ENCODE measurements around the gene STOML1. TPM values are rescaled to one million over a fixed set of nuclear protein-coding genes. Genes with fewer than 3 reads are reported as not detected.

The STOML1 gene
- polyA plus RNA-seq, 1 donor (not counting 4 experiments of a cell fraction or from before 2014, with no cell fraction given), result 7.0 TPM

DNA sequence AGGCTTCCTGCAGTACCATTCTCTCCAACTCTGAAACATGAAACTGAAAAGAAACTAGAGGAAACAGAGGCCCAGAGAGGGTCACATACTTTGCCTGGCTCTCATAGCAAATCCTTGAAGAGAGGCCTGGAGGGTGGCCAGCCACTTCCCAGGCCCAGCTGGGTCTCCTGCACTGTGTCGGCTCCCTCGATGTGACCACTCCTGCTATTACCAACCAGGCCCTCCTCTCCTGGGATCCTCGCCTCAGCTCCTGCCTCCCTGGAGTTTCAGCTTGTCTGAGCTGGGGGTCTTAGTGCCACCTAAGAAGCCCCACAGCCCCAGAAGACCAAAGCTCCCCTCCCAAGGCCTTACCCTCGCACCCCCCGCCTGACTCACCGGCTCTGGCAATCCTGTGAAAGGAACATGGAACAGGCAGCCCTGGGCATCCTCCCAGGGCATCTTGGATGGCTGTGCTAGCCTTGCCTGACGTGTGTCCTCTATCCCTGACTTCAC lies 61.3 kb downstream of the STOML1 start:
- H3K36me3 ChIP-seq (ENCODE audit: control insufficient read depth in 2 of 2, extremely low read depth in 1 of 2, insufficient read depth in 2 of 2, low read length in 2 of 2), result no peaks in the 10 kb centered on the region
- H3K27ac ChIP-seq (ENCODE audit: control insufficient read depth, insufficient read depth, low read length), result no peak overlapping the region
- DNase-seq (ENCODE audit: low read depth, low spot score), result no peak
- no peak overlapping the region for H3K9ac ChIP-seq (ENCODE audit: control insufficient read depth, extremely low read depth, insufficient read depth, low read length)
- no peak overlapping the region for H3K4me2 ChIP-seq (ENCODE audit: control insufficient read depth, extremely low read depth, insufficient read depth, low read depth, low read length)
- H3K9me3 ChIP-seq (ENCODE audit: control insufficient read depth, low read depth, low read length), result no peaks in the 10 kb centered on the region
- TF ChIP-seq, protein P1, sequence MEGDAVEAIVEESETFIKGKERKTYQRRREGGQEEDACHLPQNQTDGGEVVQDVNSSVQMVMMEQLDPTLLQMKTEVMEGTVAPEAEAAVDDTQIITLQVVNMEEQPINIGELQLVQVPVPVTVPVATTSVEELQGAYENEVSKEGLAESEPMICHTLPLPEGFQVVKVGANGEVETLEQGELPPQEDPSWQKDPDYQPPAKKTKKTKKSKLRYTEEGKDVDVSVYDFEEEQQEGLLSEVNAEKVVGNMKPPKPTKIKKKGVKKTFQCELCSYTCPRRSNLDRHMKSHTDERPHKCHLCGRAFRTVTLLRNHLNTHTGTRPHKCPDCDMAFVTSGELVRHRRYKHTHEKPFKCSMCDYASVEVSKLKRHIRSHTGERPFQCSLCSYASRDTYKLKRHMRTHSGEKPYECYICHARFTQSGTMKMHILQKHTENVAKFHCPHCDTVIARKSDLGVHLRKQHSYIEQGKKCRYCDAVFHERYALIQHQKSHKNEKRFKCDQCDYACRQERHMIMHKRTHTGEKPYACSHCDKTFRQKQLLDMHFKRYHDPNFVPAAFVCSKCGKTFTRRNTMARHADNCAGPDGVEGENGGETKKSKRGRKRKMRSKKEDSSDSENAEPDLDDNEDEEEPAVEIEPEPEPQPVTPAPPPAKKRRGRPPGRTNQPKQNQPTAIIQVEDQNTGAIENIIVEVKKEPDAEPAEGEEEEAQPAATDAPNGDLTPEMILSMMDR (optimal IDR thresholded peaks at IDR 0.05 in 1 of 3, IDR thresholded peaks at IDR 0.05 in 1 of 3, conservative IDR thresholded peaks at IDR 0.05 in 1 of 3; ENCODE audit: extremely low read depth in 1 of 3, insufficient read depth in 2 of 3, low read length in 3 of 3), result no peak
- no peak for TF ChIP-seq EZH2 (IDR thresholded peaks at IDR 0.05; ENCODE audit: low read length)
- H3K4me3 ChIP-seq (ENCODE audit: control insufficient read depth in 2 of 3, extremely low read depth in 1 of 3, insufficient read depth in 2 of 3, low read depth in 1 of 3, low read length in 3 of 3), result no peak overlapping the region
- H4K20me1 ChIP-seq (ENCODE audit: control insufficient read depth, extremely low read depth, insufficient read depth, low read length), result no peaks in the 10 kb centered on the region
- dilution Hi-C loops (cut with MboI; ENCODE audit: extremely low pct_ligation_motif_present, low sequenced_read_pairs), result no loop called here
- no peaks in the 10 kb centered on the region for H3K79me2 ChIP-seq (ENCODE audit: control insufficient read depth, insufficient read depth, low read length)
- no peaks in the 10 kb centered on the region for H3K9me1 ChIP-seq (ENCODE audit: control insufficient read depth, extremely low read depth, insufficient read depth, low read length)
- peaks cover 19% of the 10 kb centered on the region for H3K4me1 ChIP-seq (ENCODE audit: control insufficient read depth, extremely low read depth, insufficient read depth, low read length)
- FAIRE-seq, result no peak
- H3K27me3 ChIP-seq (ENCODE audit: control insufficient read depth, extremely low read depth, insufficient read depth, low read length), result no peaks in the 10 kb centered on the region
- no peak overlapping the region for H2AFZ ChIP-seq (ENCODE audit: control insufficient read depth, low read length)

DNA sequence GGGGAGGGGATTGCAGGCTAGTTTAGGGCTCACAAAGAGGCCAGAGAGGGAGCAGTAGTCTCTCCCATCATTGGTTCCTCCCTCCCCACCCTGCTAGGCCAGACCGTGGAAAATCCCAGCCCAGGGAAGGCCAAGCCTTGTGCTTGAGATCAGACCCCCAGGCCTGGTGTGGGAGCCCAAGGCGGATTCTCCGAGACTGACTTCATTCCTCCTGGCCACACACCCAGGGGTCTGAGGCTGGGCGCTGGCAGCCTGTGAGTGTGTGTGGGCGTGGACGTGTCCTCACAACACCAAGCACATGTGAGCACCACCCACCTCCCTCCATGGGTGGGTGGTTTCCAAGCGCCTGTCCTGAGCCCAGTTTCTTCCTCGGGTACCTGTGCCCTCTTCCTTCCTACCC lies 61.7 kb downstream of the STOML1 start:
- dilution Hi-C loops (cut with MboI; ENCODE audit: extremely low pct_ligation_motif_present, low sequenced_read_pairs), result no loop called here
- Histone ChIP-seq H3K9ac (ENCODE audit: control insufficient read depth, extremely low read depth, insufficient read depth, low read length) (no peak overlapping the region), H3K9me1 (ENCODE audit: control insufficient read depth, extremely low read depth, insufficient read depth, low read length) (no peaks in the 10 kb centered on the region), H3K27ac (ENCODE audit: control insufficient read depth, insufficient read depth, low read length) (no peak overlapping the region), H2AFZ (ENCODE audit: control insufficient read depth, low read length) (no peak overlapping the region), H3K79me2 (ENCODE audit: control insufficient read depth, insufficient read depth, low read length) (no peaks in the 10 kb centered on the region), H3K4me3 (ENCODE audit: control insufficient read depth in 2 of 3, extremely low read depth in 1 of 3, insufficient read depth in 2 of 3, low read depth in 1 of 3, low read length in 3 of 3) (no peak overlapping the region), H3K9me3 (ENCODE audit: control insufficient read depth, low read depth, low read length) (no peaks in the 10 kb centered on the region), H3K4me2 (ENCODE audit: control insufficient read depth, extremely low read depth, insufficient read depth, low read depth, low read length) (no peak overlapping the region), H3K4me1 (ENCODE audit: control insufficient read depth, extremely low read depth, insufficient read depth, low read length) (peaks cover 16% of the 10 kb centered on the region), H4K20me1 (ENCODE audit: control insufficient read depth, extremely low read depth, insufficient read depth, low read length) (no peaks in the 10 kb centered on the region), H3K27me3 (ENCODE audit: control insufficient read depth, extremely low read depth, insufficient read depth, low read length) (no peaks in the 10 kb centered on the region), H3K36me3 (ENCODE audit: control insufficient read depth in 2 of 2, extremely low read depth in 1 of 2, insufficient read depth in 2 of 2, low read length in 2 of 2) (no peaks in the 10 kb centered on the region)
- DNase-seq (ENCODE audit: low read depth, low spot score), result no peak
- FAIRE-seq, result no peak
- TF ChIP-seq EZH2 (IDR thresholded peaks at IDR 0.05; ENCODE audit: low read length), result no peak
- TF ChIP-seq, protein P1 (optimal IDR thresholded peaks at IDR 0.05 in 1 of 3, IDR thresholded peaks at IDR 0.05 in 1 of 3, conservative IDR thresholded peaks at IDR 0.05 in 1 of 3; ENCODE audit: extremely low read depth in 1 of 3, insufficient read depth in 2 of 3, low read length in 3 of 3), result no peak
